CD14-positive monocyte (primary cell): Measurements from ENCODE around the gene UGCG. TPM values are rescaled to one million over a fixed set of nuclear protein-coding genes. Genes with fewer than 3 reads are reported as not detected.

Experiments used
- DNase-seq, 3 donors: peaks; one replicate each; pipeline ENCODE4 v3.0.0-alpha.2; 2011 to 2022
- H2AFZ ChIP-seq: 2 replicates; pipeline ENCODE4 v1.6.0; 2012; ENCODE audit warnings: mild to moderate bottlenecking, low read depth, low read length, inconsistent platforms; ENCODE audit not compliant: insufficient read depth, poor library complexity, severe bottlenecking
- H3K27ac ChIP-seq, 2 donors: 1 replicate in 1 of 2; 2 replicates in 1 of 2; pipeline ENCODE4 v1.5.1; 2012 to 2013; ENCODE audit warnings: low read length in 2 of 2, control low read depth in 1 of 2, inconsistent platforms in 1 of 2, low read depth in 1 of 2, mild to moderate bottlenecking in 1 of 2
- H3K27me3 ChIP-seq, 2 donors: one replicate each; pipeline versions ENCODE4 v1.6.0 to v1.6.1; 2011 to 2013; ENCODE audit warnings: low read length in 2 of 2; ENCODE audit not compliant: control insufficient read depth in 2 of 2, insufficient read depth in 2 of 2
- H3K36me3 ChIP-seq, 2 donors: replicated peaks in 1 of 2; 1 replicate in 1 of 2; 2 replicates in 1 of 2; pipeline versions ENCODE4 v1.5.1 to v1.6.1; 2012 to 2013; ENCODE audit warnings: low read length in 2 of 2, control low read depth in 1 of 2, inconsistent platforms in 1 of 2, mild to moderate bottlenecking in 1 of 2; ENCODE audit not compliant: insufficient read depth in 2 of 2, control insufficient read depth in 1 of 2
- H3K4me1 ChIP-seq, 2 donors: 1 replicate in 1 of 2; 2 replicates in 1 of 2; pipeline versions ENCODE4 v1.5.1 to v1.6.1; 2012 to 2013; ENCODE audit warnings: low read length in 2 of 2, control low read depth in 1 of 2, inconsistent platforms in 1 of 2, mild to moderate bottlenecking in 1 of 2, moderate library complexity in 1 of 2; ENCODE audit not compliant: insufficient read depth in 2 of 2, control insufficient read depth in 1 of 2
- H3K4me2 ChIP-seq: replicated peaks from 2 replicates; pipeline ENCODE3; 2012; ENCODE audit warnings: low read length, moderate library complexity, mild to moderate bottlenecking; ENCODE audit not compliant: poor library complexity, severe bottlenecking; ENCODE audit errors: extremely low read depth
- H3K4me3 ChIP-seq, 3 experiments: fragments of 200-600 bp in 1 of 3; sonication (generic) in 1 of 3; replicated peaks in 1 of 3; 1 replicate in 2 of 3; 2 replicates in 1 of 3; pipeline ENCODE4 v1.5.1; 2011 to 2013; ENCODE audit warnings: low read length in 3 of 3, mild to moderate bottlenecking in 3 of 3, control low read depth in 2 of 3, low read depth in 2 of 3, inconsistent platforms in 1 of 3, moderate library complexity in 1 of 3
- H3K79me2 ChIP-seq: 2 replicates; pipeline ENCODE4 v1.6.0; 2012; ENCODE audit warnings: mild to moderate bottlenecking, control low read depth, inconsistent platforms, low read length, moderate library complexity; ENCODE audit not compliant: insufficient read depth
- H3K9ac ChIP-seq: 2 replicates; pipeline ENCODE4 v1.6.0; 2017; ENCODE audit warnings: low read length, mild to moderate bottlenecking; ENCODE audit not compliant: insufficient read depth, poor library complexity, severe bottlenecking
- H3K9me3 ChIP-seq, 2 donors: replicated peaks in 1 of 2; 1 replicate in 1 of 2; 2 replicates in 1 of 2; pipeline versions ENCODE4 v1.5.1 to v1.6.1; 2012 to 2013; ENCODE audit warnings: low read length in 2 of 2, control low read depth in 1 of 2; ENCODE audit not compliant: control insufficient read depth in 1 of 2, insufficient read depth in 1 of 2
- H4K20me1 ChIP-seq: 2 replicates; pipeline ENCODE4 v1.6.0; 2012; ENCODE audit warnings: mild to moderate bottlenecking, low read length, control low read depth, moderate library complexity; ENCODE audit not compliant: insufficient read depth
- H3K27ac Mint-ChIP-seq, 7 donors: one replicate each; pipeline ENCODE4 v1.8.0; 2020; ENCODE audit warnings: mild to moderate bottlenecking in 7 of 7, mixed read lengths in 7 of 7, moderate library complexity in 6 of 7, inconsistent platforms in 2 of 7
- H3K27me3 Mint-ChIP-seq, 3 donors: one replicate each; pipeline ENCODE4 v1.8.0; 2021 to 2022; ENCODE audit warnings: low read depth in 3 of 3, mild to moderate bottlenecking in 3 of 3, mixed read lengths in 3 of 3, moderate library complexity in 3 of 3, inconsistent platforms in 1 of 3
- H3K36me3 Mint-ChIP-seq, 2 donors: one replicate each; pipeline ENCODE4 v1.8.0; 2020; ENCODE audit warnings: mixed read lengths in 2 of 2, inconsistent platforms in 1 of 2, mild to moderate bottlenecking in 1 of 2
- H3K4me1 Mint-ChIP-seq: one replicate; pipeline ENCODE4 v1.8.0; 2020; ENCODE audit warnings: mild to moderate bottlenecking, mixed read lengths
- H3K4me3 Mint-ChIP-seq, 2 donors: one replicate each; pipeline ENCODE4 v1.8.0; 2020; ENCODE audit warnings: mild to moderate bottlenecking in 2 of 2, mixed read lengths in 2 of 2, moderate library complexity in 1 of 2
- H3K9me3 Mint-ChIP-seq, 7 donors: one replicate each; pipeline ENCODE4 v1.8.0; 2020 to 2022; ENCODE audit warnings: mixed read lengths in 7 of 7, mild to moderate bottlenecking in 6 of 7, moderate library complexity in 6 of 7, inconsistent platforms in 2 of 7
- WGBS: methylation state at CpG from one replicate; pipeline ENCODE4 v1.1.5; 2013; ENCODE audit warnings: missing lambda C conversion rate; ENCODE audit not compliant: insufficient coverage; 5-methylcytosine and 5-hydroxymethylcytosine counted together
- intact Hi-C, 2 donors: fragments of 100-400 bp; cut with micrococcal nuclease; formaldehyde crosslinking; loops; one replicate each; pipeline versions ENCODE4 v1.15.0 to v1.15.1; 2023
- polyA plus RNA-seq, 3 donors: library from polyadenylated mRNA; depleted of rRNA in 1 of 3; unstranded in 2 of 3; stranded (reverse) in 1 of 3; fragments of 300-500 nt in 2 of 3; fragments of >200 nt in 1 of 3; fragmentation: Illumina TruSeq in 2 of 3; gene quantifications; 1 replicate in 2 of 3; 2 replicates in 1 of 3; pipeline ENCODE4 v1.2.3, GENCODE V29; 2012 to 2021
- TF ChIP-seq, protein P1 (sequence below): fragments of 200-600 bp; IDR thresholded peaks from one replicate; pipeline ENCODE4 v1.8.0; 2022; ENCODE audit warnings: antibody characterized with exemption, mild to moderate bottlenecking

Gene UGCG
- polyA plus RNA-seq, 3 donors: 2.7 to 7.9 (median 4.1) TPM

DNA sequence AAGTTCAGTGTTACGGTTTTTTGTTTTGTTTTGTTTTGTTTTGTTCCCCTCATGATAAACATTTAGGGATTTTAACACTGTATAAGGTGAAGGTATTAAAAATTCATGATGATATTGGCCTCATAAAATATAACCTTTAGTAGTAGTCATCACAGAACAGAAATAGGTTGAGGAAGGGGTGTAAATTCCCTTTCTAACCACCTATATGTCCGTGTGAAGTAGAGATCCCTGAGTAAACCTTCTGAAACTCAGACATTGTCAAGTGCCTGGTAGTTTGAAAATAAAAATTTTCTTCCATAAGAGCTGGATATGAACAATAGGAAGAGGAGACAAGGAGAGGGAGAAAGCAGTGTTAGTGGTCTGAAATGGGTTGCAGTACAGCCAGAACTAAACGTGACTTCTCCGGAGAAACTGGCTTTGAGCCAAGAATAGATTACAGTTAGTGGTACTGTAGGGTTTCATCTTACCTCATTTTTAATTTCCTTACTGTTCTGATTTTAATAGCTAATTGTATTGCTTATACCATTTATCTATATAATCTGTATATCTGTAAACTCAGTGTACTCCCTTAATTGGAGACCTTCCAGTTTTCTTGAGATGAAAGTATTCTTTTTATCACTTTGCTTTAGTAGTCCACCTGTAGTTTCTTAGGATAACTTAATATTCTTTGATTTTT lies 18.3 kb downstream of the UGCG start:
- no peak overlapping the region for H3K4me3 Mint-ChIP-seq
- H3K4me1 ChIP-seq: no peaks in the 10 kb centered on the region
- TF ChIP-seq, protein P1, sequence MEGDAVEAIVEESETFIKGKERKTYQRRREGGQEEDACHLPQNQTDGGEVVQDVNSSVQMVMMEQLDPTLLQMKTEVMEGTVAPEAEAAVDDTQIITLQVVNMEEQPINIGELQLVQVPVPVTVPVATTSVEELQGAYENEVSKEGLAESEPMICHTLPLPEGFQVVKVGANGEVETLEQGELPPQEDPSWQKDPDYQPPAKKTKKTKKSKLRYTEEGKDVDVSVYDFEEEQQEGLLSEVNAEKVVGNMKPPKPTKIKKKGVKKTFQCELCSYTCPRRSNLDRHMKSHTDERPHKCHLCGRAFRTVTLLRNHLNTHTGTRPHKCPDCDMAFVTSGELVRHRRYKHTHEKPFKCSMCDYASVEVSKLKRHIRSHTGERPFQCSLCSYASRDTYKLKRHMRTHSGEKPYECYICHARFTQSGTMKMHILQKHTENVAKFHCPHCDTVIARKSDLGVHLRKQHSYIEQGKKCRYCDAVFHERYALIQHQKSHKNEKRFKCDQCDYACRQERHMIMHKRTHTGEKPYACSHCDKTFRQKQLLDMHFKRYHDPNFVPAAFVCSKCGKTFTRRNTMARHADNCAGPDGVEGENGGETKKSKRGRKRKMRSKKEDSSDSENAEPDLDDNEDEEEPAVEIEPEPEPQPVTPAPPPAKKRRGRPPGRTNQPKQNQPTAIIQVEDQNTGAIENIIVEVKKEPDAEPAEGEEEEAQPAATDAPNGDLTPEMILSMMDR: no peak

GRCh38 chr9:111915425-111915758 lies 18.8 kb downstream of the UGCG start:
- H2AFZ ChIP-seq: no peak overlapping the region
- Mint-ChIP-seq H3K27me3 (peaks cover 0 to 1% (median 0%) of the 10 kb centered on the region in 3 donors), H3K4me1 (peaks cover 10% of the 10 kb centered on the region), H3K36me3 (peaks cover 19 to 39% of the 10 kb centered on the region in 2 donors), H3K4me3 (no peak overlapping the region), H3K9me3 (peaks cover 0 to 2% (median 0%) of the 10 kb centered on the region in 7 donors), H3K27ac (no peak overlapping the region)
- TF ChIP-seq, protein P1: no peak
- H3K4me3 ChIP-seq: no peak overlapping the region
- intact Hi-C loops: no loop called here
- no peak overlapping the region for H3K27ac ChIP-seq
- no CpG with 5 or more reads among the region's 3 CpGs for WGBS
- H3K79me2 ChIP-seq: peaks cover 19% of the 10 kb centered on the region
- no peaks in the 10 kb centered on the region for H3K9me3 ChIP-seq
- peaks cover 0 to 23% of the 10 kb centered on the region in 2 donors for H3K36me3 ChIP-seq
- no peaks in the 10 kb centered on the region for H3K4me1 ChIP-seq
- peaks cover 48% of the 10 kb centered on the region for H4K20me1 ChIP-seq
- H3K9ac ChIP-seq: no peak overlapping the region
- no peak overlapping the region for H3K4me2 ChIP-seq
- no peak for DNase-seq
- no peaks in the 10 kb centered on the region for H3K27me3 ChIP-seq

More for the DNA sequence above, 18.3 kb downstream of the UGCG start:
- H3K36me3 ChIP-seq: peaks cover 0 to 19% of the 10 kb centered on the region in 2 donors
- no peak overlapping the region for H2AFZ ChIP-seq
- DNase-seq: no peak
- Mint-ChIP-seq H3K27me3 (peaks cover 0 to 1% (median 0%) of the 10 kb centered on the region in 3 donors), H3K9me3 (peaks cover 0 to 2% (median 0%) of the 10 kb centered on the region in 7 donors), H3K36me3 (peaks cover 15 to 34% of the 10 kb centered on the region in 2 donors), H3K4me1 (peaks cover 10% of the 10 kb centered on the region), H3K27ac (no peak overlapping the region)
- no peak overlapping the region for H3K4me3 ChIP-seq
- peaks cover 20% of the 10 kb centered on the region for H3K79me2 ChIP-seq
- no peak overlapping the region for H3K9ac ChIP-seq
- H3K27me3 ChIP-seq: no peaks in the 10 kb centered on the region
- intact Hi-C loops: no loop called here
- peaks cover 53% of the 10 kb centered on the region for H4K20me1 ChIP-seq
- no peak overlapping the region for H3K27ac ChIP-seq
- H3K9me3 ChIP-seq: no peaks in the 10 kb centered on the region
- no peak overlapping the region for H3K4me2 ChIP-seq
- WGBS: no CpG with 5 or more reads among the region's 4 CpGs
